Adrenal gland (tissue), 12 donors: ENCODE results near the gene CDH5. TPM values are rescaled to one million over a fixed set of nuclear protein-coding genes. Genes with fewer than 3 reads are reported as not detected.

Experiments used
- DNase-seq, 7 donors: peaks; one replicate each; pipeline ENCODE4 v3.0.0-alpha.2; 2019 to 2020
- H3K27ac ChIP-seq, 5 donors: fragments of 200-600 bp; sonication (generic) in 4 of 5; 1 replicate in 3 of 5; 2 replicates in 2 of 5; pipeline versions ENCODE4 v1.5.1 to v1.8.0; 2016 to 2020; ENCODE audit warnings: mild to moderate bottlenecking in 1 of 5
- H3K27me3 ChIP-seq: fragments of 200-600 bp; 2 replicates; pipeline ENCODE4 v1.8.0; 2021
- H3K36me3 ChIP-seq, 2 donors: fragments of 200-600 bp; replicated peaks in 1 of 2; 1 replicate in 1 of 2; 2 replicates in 1 of 2; pipeline versions ENCODE4 v1.5.1 to v1.8.0; 2018 to 2022
- H3K4me1 ChIP-seq, 2 donors: fragments of 200-600 bp; replicated peaks in 1 of 2; 1 replicate in 1 of 2; 2 replicates in 1 of 2; pipeline versions ENCODE4 v1.5.1 to v1.8.0; 2018 to 2021
- H3K4me3 ChIP-seq, 4 donors: fragments of 200-600 bp; sonication (generic) in 3 of 4; one replicate each; pipeline ENCODE4 v1.5.1; 2016 to 2018
- H3K9me3 ChIP-seq, 3 donors: fragments of 200-600 bp; sonication (generic) in 1 of 3; replicated peaks in 1 of 3; 1 replicate in 2 of 3; 2 replicates in 1 of 3; pipeline versions ENCODE4 v1.5.1 to v1.8.0; 2016 to 2021
- CTCF ChIP-seq, 6 experiments: fragments of 450-650 bp in 4 of 6; fragments of 200-600 bp in 2 of 6; sonication (generic) in 1 of 6; IDR thresholded peaks; 1 replicate in 5 of 6; 2 replicates in 1 of 6; pipeline versions ENCODE4 v1.5.1 to v1.8.0; 2016 to 2021; ENCODE audit warnings: antibody characterized with exemption in 6 of 6, mild to moderate bottlenecking in 2 of 6, moderate library complexity in 1 of 6
- POLR2A ChIP-seq, 2 donors: fragments of 450-650 bp; IDR thresholded peaks; one replicate each; pipeline ENCODE4 v1.6.1; 2017; ENCODE audit warnings: antibody characterized with exemption in 2 of 2, mild to moderate bottlenecking in 2 of 2, moderate library complexity in 1 of 2
- WGBS, 4 donors: extraction: QIAGEN DNeasy Blood & Tissue Kit in 2 of 4; methylation state at CpG; one replicate each; pipeline versions ENCODE4 v1.1.5 to v1.1.7; 2013 to 2017; 5-methylcytosine and 5-hydroxymethylcytosine counted together
- intact Hi-C, 2 donors: fragments of 100-400 bp; cut with DNase I; formaldehyde crosslinking; loops; one replicate each; pipeline versions ENCODE4 v1.14.1 to v1.15.0; 2022 to 2023
- polyA plus RNA-seq, 3 donors: library from polyadenylated mRNA; stranded (reverse); fragments of 200-250 nt in 2 of 3; fragments of 350-450 nt in 1 of 3; fragmentation: Illumina TruSeq in 1 of 3; extraction: RNeasy Lipid Tissue Mini Kit (QIAGEN cat#74804) in 1 of 3; gene quantifications; one replicate each; pipeline ENCODE4 v1.2.3, GENCODE V29; 2013 to 2014
- total RNA-seq, 9 donors: library from RNA; depleted of rRNA in 4 of 9; stranded (reverse); fragments of >200 nt in 4 of 9; fragments of 120-200 nt in 1 of 9; fragmentation: NEBNext Ultra II Directional in 1 of 9; extraction: Animal tissue kit (Norgen Biotek cat#: 25700) in 1 of 9; gene quantifications; one replicate each; pipeline versions ENCODE4 v1.1.0 to v1.2.4, GENCODE V29; 2013 to 2023
- donor health status: healthy with polysubstance abuse.
- donor health status: Bipolar disorder and iron deficiency.
- donor health status: DM: yes; HTN: yes; CAD: no.
- donor health status: DM: no; HTN: no; CAD: no.
- donor health status: DM: no; HTN: no; CAD: no.
- donor health status: DM: yes; HTN: yes; CAD: no.

Gene CDH5
- total and polyA plus RNA-seq, 12 donors, result 13.8 to 50.9 (median 28.4) TPM

- no peak overlapping the region for H3K27ac ChIP-seq
- H3K27me3 ChIP-seq, result no peaks in the 10 kb centered on the region
- no peaks in the 10 kb centered on the region for H3K9me3 ChIP-seq
- H3K36me3 ChIP-seq, result no peaks in the 10 kb centered on the region
- 82 to 89% (median 87%) methylated on average over 2 to 11 of the region's 11 CpGs for WGBS, 4 donors
- intact Hi-C loops, result loop anchor here (10.0 kb wide), 2 partner anchors 203 to 463 kb away; partner anchors contain the start of gene CMTM3 (in 1 of the 2)
- TF ChIP-seq CTCF (IDR thresholded peaks at IDR 0.05), result no peak
- TF ChIP-seq POLR2A (IDR thresholded peaks at IDR 0.05), result no peak
- no peaks in the 10 kb centered on the region for H3K4me1 ChIP-seq
- no peak overlapping the region for H3K4me3 ChIP-seq
- no peak for DNase-seq
Observed at GRCh38 chr16:66401610-66402009, 35.1 kb downstream of the CDH5 start.

- DNase-seq, result no peak
- no peaks in the 10 kb centered on the region for H3K9me3 ChIP-seq
- TF ChIP-seq POLR2A (IDR thresholded peaks at IDR 0.05) (no peak), CTCF (IDR thresholded peaks at IDR 0.05) (no peak)
- no peaks in the 10 kb centered on the region for H3K36me3 ChIP-seq
- H3K27ac ChIP-seq, result no peak overlapping the region
- no peak overlapping the region for H3K4me3 ChIP-seq
- no peaks in the 10 kb centered on the region for H3K27me3 ChIP-seq
- intact Hi-C loops, result loop anchor here (10.0 kb wide), 2 partner anchors 203 to 463 kb away; partner anchors contain the start of gene CMTM3 (in 1 of the 2)
- WGBS, 4 donors, result 60 to 86% (median 82%) methylated on average over 1 to 12 of the region's 12 CpGs
- H3K4me1 ChIP-seq, result peaks cover 0 to 5% of the 10 kb centered on the region in 2 donors
Observed at GRCh38 chr16:66402166-66402565, 35.7 kb downstream of the CDH5 start.

GRCh38 chr16:66402591-66403230 lies 36.2 kb downstream of the CDH5 start:
- Histone ChIP-seq H3K4me1 (peaks cover 0 to 9% of the 10 kb centered on the region in 2 donors), H3K4me3 (no peak overlapping the region), H3K27me3 (no peaks in the 10 kb centered on the region), H3K27ac (no peak overlapping the region), H3K36me3 (no peaks in the 10 kb centered on the region), H3K9me3 (no peaks in the 10 kb centered on the region)
- no peak for DNase-seq
- WGBS, 4 donors, result 80 to 86% (median 83%) methylated on average over 20 to 61 of the region's 61 CpGs
- intact Hi-C loops, result loop anchor here (10.0 kb wide), 2 partner anchors 202 to 462 kb away; partner anchors contain the start of gene CMTM3 (in 1 of the 2)
- TF ChIP-seq POLR2A (IDR thresholded peaks at IDR 0.05), result no peak
- no peak for TF ChIP-seq CTCF (IDR thresholded peaks at IDR 0.05)

GRCh38 chr16:66403531-66404145 lies 37.1 kb downstream of the CDH5 start:
- H3K36me3 ChIP-seq, result no peaks in the 10 kb centered on the region
- peaks cover 3 to 10% of the 10 kb centered on the region in 2 donors for H3K4me1 ChIP-seq
- DNase-seq, result peak in 1 of 7 donors; percentile 39
- TF ChIP-seq CTCF (IDR thresholded peaks at IDR 0.05), result no peak
- TF ChIP-seq POLR2A (IDR thresholded peaks at IDR 0.05), result no peak
- intact Hi-C loops, result loop anchor here (10.0 kb wide), 2 partner anchors 201 to 461 kb away; partner anchors contain the start of gene CMTM3 (in 1 of the 2)
- H3K9me3 ChIP-seq, result no peaks in the 10 kb centered on the region
- H3K4me3 ChIP-seq, result no peak overlapping the region
- 67 to 70% (median 68%) methylated on average over 2 to 5 of the region's 5 CpGs for WGBS, 4 donors
- H3K27ac ChIP-seq, result no peak overlapping the region
- H3K27me3 ChIP-seq, result no peaks in the 10 kb centered on the region
